Heart left ventricle (tissue), 13 donors: ENCODE results near the gene MRPL53.

Source experiments
- POLR2A ChIP-seq, 2 donors: fragments of 450-650 bp; IDR thresholded peaks; one replicate each; pipeline ENCODE4 v1.6.1; 2017; ENCODE audit warnings: antibody characterized with exemption in 2 of 2, mild to moderate bottlenecking in 2 of 2, moderate library complexity in 2 of 2
- TF ChIP-seq, protein P1 (sequence below), 12 donors: fragments of 200-600 bp; sonication (generic) in 4 of 12; IDR thresholded peaks; one replicate each; pipeline versions ENCODE4 v1.5.0 to v1.8.0; 2018 to 2022; ENCODE audit warnings: antibody characterized with exemption in 12 of 12, mild to moderate bottlenecking in 5 of 12
- donor health status: ischemic (EF 13 %, LVEDD 7.1; RV severe dilation, severe dysfunction).
- donor health status: DM: no; HTN: yes; CAD: no.
- donor health status: DM: no; HTN: no; CAD: no.
- donor health status: ischemic (EF 25% LVEDD 6.9; RV normal size, moderate dysfunction).
- donor health status: ischemic (EF 25% LVEDD 5.7; RV mildly dilated, moderate dysfunction).
- donor health status: ischemic (EF 35%, LVEDD 5.7; RV mildly dilated, moderate dysfunction).
- donor health status: nonischemic (EF 11% LVEDD 7.7; RV severe dilation, severe dysfunction).
- donor health status: DM: yes; HTN: yes; CAD: no.
- donor health status: PGD.
- donor health status: ischemic (EF 29% LVEDD 5.4; RV normal size, mild dysfunction).
- donor health status: nonischemic (EF 23%, LVEDD 6.1; RV moderate dilation, normal function).

DNA sequence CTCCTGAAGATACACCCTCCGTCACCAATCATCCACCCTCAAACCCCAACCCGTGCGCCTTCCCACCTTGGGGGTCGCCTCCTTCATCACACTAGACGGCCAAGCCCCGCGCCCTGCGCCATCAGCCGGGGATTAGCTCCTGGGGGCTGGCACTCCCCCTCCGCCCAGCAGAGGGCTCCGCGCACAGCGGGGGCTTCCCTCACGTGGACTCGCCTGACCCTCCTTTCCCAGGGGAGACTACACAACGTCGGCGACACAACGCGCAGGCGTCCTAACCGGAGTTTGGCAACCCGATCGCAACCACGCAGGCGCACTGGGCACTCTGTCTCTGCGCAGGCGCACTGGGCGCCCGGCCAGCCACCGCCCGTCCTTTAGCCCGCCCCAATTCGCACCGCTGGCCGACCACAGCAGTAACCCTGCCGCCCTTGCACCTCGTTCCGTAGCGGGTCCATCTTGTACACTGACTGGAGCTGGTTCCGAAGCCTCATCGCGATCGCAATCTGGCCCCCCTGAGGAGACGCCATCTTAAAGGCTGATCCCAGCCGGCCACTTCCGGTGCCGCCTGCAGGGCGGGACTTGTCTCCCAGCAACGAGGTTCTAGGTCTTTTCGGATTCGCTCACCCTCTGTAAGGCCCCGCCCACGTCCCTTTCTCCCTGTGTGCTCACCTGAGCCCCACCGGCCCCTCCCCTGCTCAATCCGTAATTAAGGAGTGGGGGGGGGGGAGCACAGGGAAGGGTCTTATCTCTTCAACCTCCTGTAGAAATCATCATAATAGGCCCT, 34.9 kb upstream of the MRPL53 start, which contains the start of gene PCGF1:
- TF ChIP-seq, protein P1, sequence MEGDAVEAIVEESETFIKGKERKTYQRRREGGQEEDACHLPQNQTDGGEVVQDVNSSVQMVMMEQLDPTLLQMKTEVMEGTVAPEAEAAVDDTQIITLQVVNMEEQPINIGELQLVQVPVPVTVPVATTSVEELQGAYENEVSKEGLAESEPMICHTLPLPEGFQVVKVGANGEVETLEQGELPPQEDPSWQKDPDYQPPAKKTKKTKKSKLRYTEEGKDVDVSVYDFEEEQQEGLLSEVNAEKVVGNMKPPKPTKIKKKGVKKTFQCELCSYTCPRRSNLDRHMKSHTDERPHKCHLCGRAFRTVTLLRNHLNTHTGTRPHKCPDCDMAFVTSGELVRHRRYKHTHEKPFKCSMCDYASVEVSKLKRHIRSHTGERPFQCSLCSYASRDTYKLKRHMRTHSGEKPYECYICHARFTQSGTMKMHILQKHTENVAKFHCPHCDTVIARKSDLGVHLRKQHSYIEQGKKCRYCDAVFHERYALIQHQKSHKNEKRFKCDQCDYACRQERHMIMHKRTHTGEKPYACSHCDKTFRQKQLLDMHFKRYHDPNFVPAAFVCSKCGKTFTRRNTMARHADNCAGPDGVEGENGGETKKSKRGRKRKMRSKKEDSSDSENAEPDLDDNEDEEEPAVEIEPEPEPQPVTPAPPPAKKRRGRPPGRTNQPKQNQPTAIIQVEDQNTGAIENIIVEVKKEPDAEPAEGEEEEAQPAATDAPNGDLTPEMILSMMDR (IDR thresholded peaks at IDR 0.05), result peak; percentile 21 to 64 (median 42)
- peak in 1 of 2 donors; percentile 55 for TF ChIP-seq POLR2A (IDR thresholded peaks at IDR 0.05)
